SIG-M5 treated with dmso at 0.1 percent for 504 hours (cell line): ENCODE data around the gene C1QTNF3.
"Not testable (repeated sequence)": the region's sequence is repeated elsewhere in the genome, so short reads cannot be mapped to it uniquely, and the experiment has no call there.

ENCODE experiments used
- DNase-seq: peaks from one replicate; lab custom pipeline; 2025; ENCODE audit not compliant: unreplicated experiment; lab: John Stamatoyannopoulos, UW

C1QTNF3 gene

DNA sequence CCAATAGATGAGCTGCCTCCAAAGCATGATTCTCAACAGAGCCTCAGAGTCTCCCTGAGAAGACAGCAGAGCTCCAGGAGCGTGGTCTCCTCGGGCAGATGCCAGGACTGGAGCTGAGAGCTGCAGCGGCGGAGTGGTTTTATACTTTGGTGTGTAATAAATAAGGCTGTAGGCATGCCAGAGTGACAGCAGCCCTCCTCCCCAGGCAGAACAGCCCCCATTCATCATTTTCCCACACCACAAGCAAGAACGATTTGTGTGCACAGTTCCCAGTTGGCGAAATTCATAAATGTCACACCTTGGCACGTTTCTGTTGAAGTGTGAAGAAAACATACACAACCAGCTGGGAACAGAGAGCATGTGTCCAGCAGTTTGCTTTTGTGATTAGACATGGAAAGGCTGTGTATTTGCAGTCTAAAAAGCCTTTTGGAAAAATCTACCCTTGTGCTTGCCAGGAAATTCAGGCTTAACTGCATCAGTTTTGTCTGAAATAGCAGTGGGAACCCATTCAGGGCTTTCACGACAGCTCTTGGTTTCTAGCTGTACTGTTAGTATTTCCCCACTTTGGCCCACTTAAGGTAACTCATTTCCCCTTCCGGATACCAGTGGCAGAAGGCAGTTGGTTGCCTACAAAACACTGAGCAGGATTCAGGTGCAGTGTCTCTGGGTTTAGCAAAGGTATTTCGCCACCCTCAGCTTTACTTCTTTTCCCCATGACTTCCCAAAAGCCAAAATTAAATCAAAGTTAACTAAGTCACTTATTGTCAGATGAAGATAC lies at the start of gene C1QTNF3:
Gene C1QTNF3 (minus strand): TSS at position 115 of the 778 bp plus-strand sequence. CDS start 88 bp downstream, at position 27.
- no peak for DNase-seq

- not testable (repeated sequence) for DNase-seq
Observed at GRCh38 chr5:34091039-34091438, 48.0 kb upstream of the C1QTNF3 start.

GRCh38 chr5:34089802-34090201 lies 46.8 kb upstream of the C1QTNF3 start:
- not testable (repeated sequence) for DNase-seq

GRCh38 chr5:34087728-34088127 lies 44.7 kb upstream of the C1QTNF3 start:
- DNase-seq, result not testable (repeated sequence)

DNA sequence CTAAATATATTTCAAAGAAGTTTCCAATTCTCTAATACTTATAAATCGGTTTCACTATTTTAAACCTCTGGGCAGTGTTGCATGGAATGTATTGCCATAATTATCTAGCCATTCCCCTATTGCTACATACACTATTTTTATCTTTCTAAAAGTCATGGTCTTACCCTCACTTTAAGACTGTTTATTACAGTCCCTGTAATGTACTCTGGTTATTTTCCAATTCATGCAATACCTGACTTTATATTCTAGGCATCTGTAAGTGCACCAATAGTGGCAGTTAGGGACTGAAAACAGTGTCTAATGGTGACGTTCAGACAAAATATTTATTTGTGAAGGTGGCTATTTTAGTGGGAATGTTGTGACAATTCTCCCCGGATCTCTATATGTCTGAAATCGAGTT lies 40.9 kb upstream of the C1QTNF3 start:
- DNase-seq, result not testable (repeated sequence)

DNA sequence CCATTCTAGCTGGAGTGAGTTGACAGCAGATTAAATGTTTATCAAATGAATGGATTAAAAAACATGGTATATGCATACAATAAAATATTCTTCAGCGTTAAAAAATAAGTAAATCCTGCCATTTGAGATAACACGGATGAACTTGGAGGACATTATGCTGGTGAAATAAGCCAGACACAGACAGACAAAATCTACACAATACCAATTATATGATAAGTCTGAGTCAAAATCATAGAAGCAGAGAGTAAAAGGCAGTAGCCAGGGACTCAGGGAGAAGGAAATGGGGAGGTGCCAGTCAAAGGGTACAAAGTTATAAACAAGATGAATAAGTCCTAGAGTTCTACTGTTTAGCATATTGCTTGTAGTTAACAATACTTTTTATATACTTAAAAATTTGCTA lies 36.5 kb upstream of the C1QTNF3 start:
- not testable (repeated sequence) for DNase-seq

DNA sequence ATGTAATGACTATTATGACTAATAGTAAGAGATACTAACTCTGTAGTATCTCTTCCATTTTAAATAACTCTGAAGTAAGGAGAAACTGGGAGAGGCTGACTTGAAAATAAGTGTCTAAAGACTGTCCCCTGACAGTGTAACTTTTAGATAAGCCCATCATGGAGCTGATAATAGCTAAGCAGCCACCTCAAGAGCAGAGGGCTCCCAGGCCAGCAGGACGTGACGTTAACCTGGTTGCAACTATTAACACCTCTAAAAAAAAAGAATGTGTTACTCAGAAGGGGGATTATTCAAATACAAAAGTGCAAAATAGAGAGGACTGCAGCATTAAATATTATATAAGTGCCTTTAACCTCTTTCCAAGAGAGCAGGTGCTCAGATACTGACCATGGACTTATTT lies 34.6 kb upstream of the C1QTNF3 start:
- not testable (repeated sequence) for DNase-seq

DNA sequence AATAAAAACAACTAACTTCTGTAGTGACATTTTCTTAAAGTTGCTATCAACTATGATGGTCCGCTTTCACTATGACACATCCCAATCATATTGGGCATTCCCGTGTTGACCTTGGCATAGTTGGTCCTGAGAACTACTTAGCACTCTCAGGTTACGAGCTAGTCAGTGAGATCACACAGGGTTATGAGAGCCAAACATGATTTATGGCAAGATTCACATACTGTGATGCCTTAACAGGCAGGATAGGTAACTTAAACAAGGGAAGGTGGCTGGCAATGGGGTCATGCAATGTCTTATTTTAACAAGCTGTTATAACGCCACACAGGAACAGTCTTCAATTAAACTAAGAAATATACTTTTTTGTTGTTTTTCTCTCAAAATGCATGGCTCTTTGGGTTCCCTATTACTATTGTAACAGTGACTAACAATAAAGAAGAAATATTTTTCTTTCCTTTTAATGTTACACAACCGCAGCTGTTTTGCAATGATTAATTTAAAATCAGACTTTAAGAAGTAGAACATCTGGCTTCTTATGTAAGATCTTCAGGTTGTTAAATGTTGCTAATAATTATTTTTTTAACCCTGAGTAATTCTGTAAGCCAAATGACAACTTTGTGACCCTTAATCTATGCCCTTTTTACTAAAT lies 33.8 kb upstream of the C1QTNF3 start:
- not testable (repeated sequence) for DNase-seq

- DNase-seq, result not testable (repeated sequence)
Observed at GRCh38 chr5:34074472-34074871, 31.5 kb upstream of the C1QTNF3 start.

- DNase-seq, result not testable (repeated sequence)
Observed at GRCh38 chr5:34074071-34074470, 31.1 kb upstream of the C1QTNF3 start.

DNA sequence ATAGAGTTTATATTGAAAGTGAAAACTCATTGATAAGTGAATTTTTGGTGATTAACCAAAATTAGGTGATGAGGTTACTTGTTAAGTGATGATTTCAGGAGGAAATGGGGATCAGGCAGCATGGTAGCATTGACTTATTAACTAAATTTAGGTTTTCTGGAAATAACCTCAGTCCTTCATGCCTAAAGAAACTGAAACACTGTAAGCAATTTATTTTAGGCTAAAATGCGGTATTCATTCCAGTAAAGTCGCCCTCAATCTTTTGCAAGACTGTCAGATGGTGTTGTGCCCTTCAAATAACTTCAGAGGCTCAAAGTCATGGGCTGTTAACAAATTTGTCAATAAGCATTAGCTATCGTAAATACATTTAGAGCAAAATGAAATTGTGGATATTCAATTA lies 27.6 kb upstream of the C1QTNF3 start:
- not testable (repeated sequence) for DNase-seq

DNA sequence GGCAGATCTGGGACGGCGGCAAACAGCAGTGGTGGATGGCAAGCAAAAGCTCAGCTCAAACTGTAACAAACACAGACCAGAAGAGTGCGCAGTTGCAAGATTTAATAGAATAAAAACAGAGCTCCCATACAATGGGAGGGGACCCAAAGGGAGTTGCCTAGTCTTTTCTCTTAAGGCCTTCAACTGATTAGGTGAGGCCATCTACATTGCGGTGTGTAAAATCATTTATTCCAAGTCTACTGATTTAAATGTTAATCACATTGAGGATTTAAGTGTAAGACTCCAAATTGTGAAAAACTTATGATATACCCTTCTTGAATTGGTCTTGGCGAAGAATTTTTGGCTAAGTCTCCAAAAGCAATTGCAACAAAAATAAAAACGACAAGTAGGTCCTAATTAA lies 21.6 kb upstream of the C1QTNF3 start:
- DNase-seq, result no peak

DNA sequence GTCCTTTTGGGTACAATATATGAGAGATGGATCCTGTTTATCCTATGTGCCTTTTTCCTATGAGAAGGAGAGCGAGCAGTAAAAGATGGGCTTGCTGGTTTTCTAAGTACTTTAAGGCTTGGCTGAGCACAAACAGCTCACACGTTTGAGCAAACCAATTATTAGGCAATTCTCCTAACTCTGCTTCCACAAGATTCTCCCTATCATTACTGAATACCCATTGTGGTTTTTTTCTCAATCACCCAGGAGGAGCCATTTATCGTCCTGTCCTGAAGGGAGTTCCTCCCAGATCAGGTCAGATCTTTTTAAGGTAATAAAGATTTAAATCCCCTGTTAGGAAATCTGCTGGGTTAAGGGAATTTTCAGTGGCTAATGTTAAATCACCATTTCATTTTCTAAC lies 19.4 kb upstream of the C1QTNF3 start:
- DNase-seq, result no peak

DNA sequence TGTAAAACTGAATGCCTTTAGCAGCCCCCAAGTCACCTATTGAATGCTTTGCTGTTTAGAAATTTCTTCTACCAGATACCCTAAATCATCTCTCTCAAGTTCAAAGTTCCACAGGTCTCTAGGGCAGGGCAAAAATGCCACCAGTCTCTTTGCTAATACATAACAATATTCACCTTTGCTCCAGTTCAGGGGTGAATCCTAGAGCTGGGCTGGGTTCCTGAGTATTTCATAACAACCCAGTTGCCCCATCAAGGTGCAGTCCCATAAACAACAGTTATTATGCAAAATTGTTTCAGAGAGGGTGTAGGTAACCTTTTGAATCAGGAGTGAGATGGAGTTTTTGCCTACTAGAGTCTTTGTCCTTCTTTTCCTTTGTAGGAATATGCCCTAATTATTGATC lies 19.0 kb upstream of the C1QTNF3 start:
- DNase-seq, result no peak

- DNase-seq, result no peak
Observed at GRCh38 chr5:34059977-34060376, 17.0 kb upstream of the C1QTNF3 start.

GRCh38 chr5:34058532-34058931 lies 15.5 kb upstream of the C1QTNF3 start:
- no peak for DNase-seq

GRCh38 chr5:34057569-34057968 lies 14.6 kb upstream of the C1QTNF3 start:
- DNase-seq, result no peak

DNA sequence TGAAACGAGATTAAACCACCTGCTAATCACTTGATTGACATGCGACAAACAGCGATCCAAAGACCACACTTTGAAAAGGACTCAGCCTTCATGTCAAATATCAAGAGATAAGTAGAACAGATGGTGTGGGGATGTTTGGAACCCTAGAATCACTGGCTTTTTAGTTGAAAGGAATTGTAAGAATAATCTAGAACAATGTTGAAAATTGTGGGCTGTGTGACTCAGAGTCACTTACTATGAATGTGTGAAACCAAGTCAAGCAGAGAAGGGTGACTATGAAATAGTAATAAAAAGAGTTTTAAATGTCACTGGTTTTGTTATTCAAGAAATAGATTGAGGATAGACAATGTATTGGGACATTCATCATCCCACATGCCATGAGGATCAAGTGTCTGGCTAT lies 14.1 kb upstream of the C1QTNF3 start:
- no peak for DNase-seq

- no peak for DNase-seq
Observed at GRCh38 chr5:34055667-34056066, 12.7 kb upstream of the C1QTNF3 start.

- DNase-seq, result no peak
Observed at GRCh38 chr5:34054400-34054729, 11.4 kb upstream of the C1QTNF3 start.

- DNase-seq, result no peak
Observed at GRCh38 chr5:34053571-34054399, 10.8 kb upstream of the C1QTNF3 start.

GRCh38 chr5:34053133-34053532 lies 10.1 kb upstream of the C1QTNF3 start:
- no peak for DNase-seq
